Testis (tissue), 3 donors: ENCODE results near the gene PRKCZ. TPM values are rescaled to one million over a fixed set of nuclear protein-coding genes. Genes with fewer than 3 reads are reported as not detected.

Experiments
- DNase-seq: peaks from one replicate; pipeline ENCODE4 v3.0.0-alpha.2; 2019
- H3K27ac ChIP-seq, 2 donors: fragments of 200-600 bp; sonication (generic); one replicate each; pipeline ENCODE4 v1.5.1; 2019
- H3K27me3 ChIP-seq: fragments of 200-600 bp; sonication (generic); one replicate; pipeline ENCODE4 v1.5.1; 2019
- H3K36me3 ChIP-seq: fragments of 200-600 bp; sonication (generic); one replicate; pipeline ENCODE4 v1.5.1; 2017; ENCODE audit warnings: low read depth; ENCODE audit errors: missing control alignments
- H3K4me1 ChIP-seq: fragments of 200-600 bp; sonication (generic); one replicate; pipeline ENCODE4 v1.5.1; 2019
- H3K4me3 ChIP-seq, 2 donors: fragments of 200-600 bp; sonication (generic); one replicate each; pipeline ENCODE4 v1.5.1; 2017 to 2019
- H3K9me3 ChIP-seq: fragments of 200-600 bp; sonication (generic); one replicate; pipeline ENCODE4 v1.5.1; 2017
- POLR2A ChIP-seq: fragments of 450-650 bp; IDR thresholded peaks from one replicate; pipeline ENCODE4 v1.6.1; 2017; ENCODE audit warnings: antibody characterized with exemption, mild to moderate bottlenecking, moderate library complexity
- WGBS, 2 donors: methylation state at CpG; one replicate each; pipeline ENCODE4 v1.1.5; 2018; 5-methylcytosine and 5-hydroxymethylcytosine counted together
- intact Hi-C: fragments of 100-400 bp; cut with DNase I; formaldehyde crosslinking; loops from one replicate; pipeline ENCODE4 v1.15.1; 2023; ENCODE audit warnings: low total_unique reads
- polyA plus RNA-seq: library from polyadenylated mRNA; stranded (reverse); fragments of 350-450 nt; fragmentation: Illumina TruSeq; extraction: RNeasy Lipid Tissue Mini Kit (QIAGEN cat#74804); gene quantifications from one replicate; pipeline ENCODE4 v1.2.3, GENCODE V29; 2014; ENCODE audit warnings: low read depth, low replicate concordance; ENCODE audit not compliant: insufficient read depth
- total RNA-seq, 2 donors: library from RNA; depleted of rRNA; stranded (reverse); fragments of >200 nt; gene quantifications; one replicate each; pipeline ENCODE4 v1.2.3, GENCODE V29; 2016
- TF ChIP-seq, protein P1 (sequence below), 3 experiments: fragments of 450-650 bp in 2 of 3; fragments of 200-600 bp in 1 of 3; sonication (generic) in 1 of 3; IDR thresholded peaks; one replicate each; pipeline ENCODE4 v1.5.1; 2016 to 2019; ENCODE audit warnings: antibody characterized with exemption in 3 of 3, mild to moderate bottlenecking in 2 of 3, moderate library complexity in 1 of 3

PRKCZ gene
- total and polyA plus RNA-seq, 3 donors from 2014 or later, result 86.4 to 142 (median 123) TPM

DNA sequence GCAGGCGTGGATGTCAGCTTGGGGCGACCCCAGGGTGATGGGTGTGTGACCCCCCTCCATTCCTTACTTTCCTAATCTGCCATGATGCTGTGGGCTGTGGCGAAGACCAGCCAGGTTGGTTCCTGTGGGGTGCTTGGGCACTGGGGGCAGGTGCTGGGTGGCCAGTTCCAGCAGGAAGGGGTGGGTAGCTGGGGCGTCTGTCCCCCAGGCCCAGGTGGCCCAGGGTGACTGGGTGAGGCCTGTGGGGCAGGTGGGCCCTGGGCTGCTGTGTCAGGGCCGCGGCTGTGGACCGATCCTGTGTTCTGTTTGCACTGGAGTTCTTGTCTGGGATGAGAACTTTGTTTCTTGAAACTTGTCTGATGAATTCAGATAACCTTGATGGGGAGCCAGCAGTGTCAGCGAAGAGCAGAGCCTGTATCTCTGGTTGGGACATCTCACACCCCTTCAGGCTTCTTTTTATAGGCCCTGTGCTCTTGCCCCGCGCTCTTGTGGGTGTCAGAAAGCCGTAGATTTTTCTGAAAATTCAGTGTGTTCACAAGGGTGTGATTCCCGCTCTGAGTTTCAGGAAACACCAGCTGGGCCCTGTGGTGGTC lies 3.7 kb downstream of the PRKCZ start:
- 88 to 90% methylated on average over 2 to 12 of the region's 12 CpGs for WGBS, 2 donors
- Histone ChIP-seq H3K27me3 (no peaks in the 10 kb centered on the region), H3K36me3 (no peaks in the 10 kb centered on the region), H3K4me3 (no peak overlapping the region), H3K27ac (no peak overlapping the region), H3K4me1 (peaks cover 3% of the 10 kb centered on the region), H3K9me3 (no peaks in the 10 kb centered on the region)
- intact Hi-C loops, result no loop called here
- DNase-seq, result no peak
- no peak for TF ChIP-seq POLR2A
- TF ChIP-seq, protein P1, sequence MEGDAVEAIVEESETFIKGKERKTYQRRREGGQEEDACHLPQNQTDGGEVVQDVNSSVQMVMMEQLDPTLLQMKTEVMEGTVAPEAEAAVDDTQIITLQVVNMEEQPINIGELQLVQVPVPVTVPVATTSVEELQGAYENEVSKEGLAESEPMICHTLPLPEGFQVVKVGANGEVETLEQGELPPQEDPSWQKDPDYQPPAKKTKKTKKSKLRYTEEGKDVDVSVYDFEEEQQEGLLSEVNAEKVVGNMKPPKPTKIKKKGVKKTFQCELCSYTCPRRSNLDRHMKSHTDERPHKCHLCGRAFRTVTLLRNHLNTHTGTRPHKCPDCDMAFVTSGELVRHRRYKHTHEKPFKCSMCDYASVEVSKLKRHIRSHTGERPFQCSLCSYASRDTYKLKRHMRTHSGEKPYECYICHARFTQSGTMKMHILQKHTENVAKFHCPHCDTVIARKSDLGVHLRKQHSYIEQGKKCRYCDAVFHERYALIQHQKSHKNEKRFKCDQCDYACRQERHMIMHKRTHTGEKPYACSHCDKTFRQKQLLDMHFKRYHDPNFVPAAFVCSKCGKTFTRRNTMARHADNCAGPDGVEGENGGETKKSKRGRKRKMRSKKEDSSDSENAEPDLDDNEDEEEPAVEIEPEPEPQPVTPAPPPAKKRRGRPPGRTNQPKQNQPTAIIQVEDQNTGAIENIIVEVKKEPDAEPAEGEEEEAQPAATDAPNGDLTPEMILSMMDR (IDR thresholded peaks at IDR 0.05), result no peak

DNA sequence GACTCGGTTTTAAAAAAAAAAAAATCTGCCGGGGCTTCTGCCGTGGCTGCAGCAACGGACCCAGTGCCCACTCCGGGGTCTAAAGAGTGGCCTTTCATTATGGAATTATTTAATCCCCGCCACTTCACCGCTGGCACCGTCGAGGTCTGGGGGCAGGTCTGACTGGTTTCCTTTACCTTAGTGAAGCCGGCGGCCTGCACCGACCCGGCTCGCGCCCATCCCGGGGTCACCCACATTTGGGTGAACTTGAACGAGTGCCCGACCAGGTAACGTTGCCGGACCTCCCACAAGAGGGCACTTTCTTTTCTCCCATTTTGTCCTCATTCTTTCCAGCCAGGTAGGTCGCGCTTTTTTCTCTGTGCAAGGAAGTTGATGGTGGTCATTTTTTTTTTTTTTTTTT lies 4.3 kb downstream of the PRKCZ start:
- H3K4me3 ChIP-seq, result no peak overlapping the region
- no peaks in the 10 kb centered on the region for H3K36me3 ChIP-seq
- H3K9me3 ChIP-seq, result no peaks in the 10 kb centered on the region
- TF ChIP-seq, protein P1 (IDR thresholded peaks at IDR 0.05), result no peak
- no peak for TF ChIP-seq POLR2A
- H3K27me3 ChIP-seq, result no peaks in the 10 kb centered on the region
- H3K27ac ChIP-seq, result no peak overlapping the region
- intact Hi-C loops, result no loop called here
- DNase-seq, result no peak
- H3K4me1 ChIP-seq, result peaks cover 2% of the 10 kb centered on the region
- 86 to 89% methylated on average over 22 of the region's 22 CpGs for WGBS, 2 donors

DNA sequence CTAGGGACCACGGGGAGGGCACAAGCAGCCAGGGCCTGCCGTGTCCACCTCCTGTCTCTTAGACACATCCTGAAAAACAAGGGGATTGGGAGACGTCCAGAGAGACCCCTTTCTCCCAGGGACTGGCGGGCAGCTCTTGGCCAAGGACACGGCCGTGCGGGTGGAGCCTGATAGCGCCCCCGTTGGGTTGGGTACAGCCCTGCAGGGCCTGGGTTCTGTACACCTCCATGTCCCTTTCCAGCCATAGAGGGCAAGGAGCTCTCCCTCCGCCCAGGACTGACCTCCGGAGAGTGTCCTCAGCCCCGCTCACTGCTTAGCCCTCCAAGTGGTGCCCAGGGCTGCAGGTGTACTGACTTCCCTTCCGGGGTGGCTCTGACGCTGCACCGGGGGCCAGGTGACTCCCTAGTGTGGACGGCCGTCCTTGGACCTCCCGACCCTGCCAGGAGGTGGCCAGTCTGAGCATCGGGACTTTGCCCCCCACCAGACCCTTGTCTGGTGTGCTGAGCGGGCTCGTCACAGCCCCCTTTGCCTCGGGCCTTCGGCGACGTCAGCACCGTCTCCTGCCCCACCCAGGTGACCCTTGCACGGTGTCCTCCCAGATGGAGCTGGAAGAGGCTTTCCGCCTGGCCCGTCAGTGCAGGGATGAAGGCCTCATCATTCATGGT lies 5.8 kb downstream of the PRKCZ start:
- intact Hi-C loops, result no loop called here
- H3K4me3 ChIP-seq, result no peak overlapping the region
- WGBS, 2 donors, result 82 to 93% methylated on average over 3 to 29 of the region's 29 CpGs
- H3K9me3 ChIP-seq, result no peaks in the 10 kb centered on the region
- H3K36me3 ChIP-seq, result no peaks in the 10 kb centered on the region
- no peaks in the 10 kb centered on the region for H3K4me1 ChIP-seq
- DNase-seq, result no peak
- TF ChIP-seq, protein P1 (IDR thresholded peaks at IDR 0.05), result no peak
- no peak for TF ChIP-seq POLR2A
- H3K27me3 ChIP-seq, result no peaks in the 10 kb centered on the region
- H3K27ac ChIP-seq, result no peak overlapping the region

DNA sequence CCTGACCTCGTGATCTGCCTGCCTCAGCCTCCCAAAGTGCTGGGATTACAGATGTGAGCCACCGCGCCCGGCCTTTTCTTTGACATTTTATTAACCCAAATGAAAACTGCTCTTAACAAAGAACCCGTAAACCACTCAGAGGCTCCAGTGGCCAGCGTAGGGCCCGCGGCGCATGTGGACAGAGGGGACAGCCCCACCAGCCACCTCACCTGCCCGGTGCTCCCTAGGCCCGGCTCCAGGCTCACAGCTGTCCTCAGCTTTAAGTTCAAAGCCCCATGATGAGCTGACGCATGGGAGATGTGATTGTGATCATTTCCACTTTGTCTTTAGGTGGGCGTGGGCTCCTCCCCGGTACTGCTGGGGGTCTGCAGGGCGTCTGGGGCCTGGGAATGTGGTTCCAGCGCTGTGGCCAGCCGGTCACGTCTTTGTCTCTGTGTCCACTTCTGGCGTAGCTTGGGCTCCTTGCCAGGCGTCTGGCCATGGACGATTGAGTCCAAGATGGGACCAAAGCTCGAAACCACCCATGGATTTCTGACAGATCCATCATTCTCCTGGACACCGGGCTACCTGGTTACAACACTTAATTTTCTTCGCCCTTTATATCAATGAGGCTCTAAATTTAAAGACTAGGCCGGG lies 6.9 kb downstream of the PRKCZ start:
- H3K4me3 ChIP-seq, result no peak overlapping the region
- WGBS, 2 donors, result 90 to 95% methylated on average over 21 to 25 of the region's 25 CpGs
- TF ChIP-seq, protein P1 (IDR thresholded peaks at IDR 0.05), result no peak
- TF ChIP-seq POLR2A, result no peak
- H3K9me3 ChIP-seq, result no peaks in the 10 kb centered on the region
- no peak for DNase-seq
- intact Hi-C loops, result no loop called here
- no peaks in the 10 kb centered on the region for H3K4me1 ChIP-seq
- H3K27me3 ChIP-seq, result no peaks in the 10 kb centered on the region
- H3K27ac ChIP-seq, result no peak overlapping the region
- no peaks in the 10 kb centered on the region for H3K36me3 ChIP-seq
